ENCODE data around the gene KCNQ1.

DNA sequence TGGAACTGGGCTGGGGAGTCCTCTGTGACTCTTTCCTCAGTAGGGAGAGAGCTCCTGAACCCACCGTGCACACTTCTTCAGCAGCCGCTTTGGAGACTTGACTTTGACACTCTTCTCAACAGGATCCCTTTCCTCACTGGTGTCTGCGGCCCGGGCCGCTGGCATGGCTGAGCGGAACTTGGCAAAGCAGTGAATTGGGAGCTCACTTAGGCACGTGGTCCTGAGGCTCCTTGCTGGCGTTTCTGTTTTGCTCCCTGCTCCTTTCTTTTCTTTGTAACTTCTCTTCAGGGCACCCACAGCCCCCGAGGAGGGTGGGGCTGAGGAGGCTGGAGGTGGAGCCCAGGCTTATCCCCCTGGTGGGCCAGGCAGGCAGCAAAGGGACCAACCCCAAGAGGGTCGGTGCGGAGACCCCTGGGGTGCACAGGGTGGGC lies 263.4 kb downstream of the KCNQ1 start:
- TF ChIP-seq EP300 (IDR thresholded peaks at IDR 0.05) (no peak), POLR2A (IDR thresholded peaks at IDR 0.05) (no peak), POLR2AphosphoS5 (IDR thresholded peaks at IDR 0.05) (no peak)
- TF ChIP-seq, protein P1, sequence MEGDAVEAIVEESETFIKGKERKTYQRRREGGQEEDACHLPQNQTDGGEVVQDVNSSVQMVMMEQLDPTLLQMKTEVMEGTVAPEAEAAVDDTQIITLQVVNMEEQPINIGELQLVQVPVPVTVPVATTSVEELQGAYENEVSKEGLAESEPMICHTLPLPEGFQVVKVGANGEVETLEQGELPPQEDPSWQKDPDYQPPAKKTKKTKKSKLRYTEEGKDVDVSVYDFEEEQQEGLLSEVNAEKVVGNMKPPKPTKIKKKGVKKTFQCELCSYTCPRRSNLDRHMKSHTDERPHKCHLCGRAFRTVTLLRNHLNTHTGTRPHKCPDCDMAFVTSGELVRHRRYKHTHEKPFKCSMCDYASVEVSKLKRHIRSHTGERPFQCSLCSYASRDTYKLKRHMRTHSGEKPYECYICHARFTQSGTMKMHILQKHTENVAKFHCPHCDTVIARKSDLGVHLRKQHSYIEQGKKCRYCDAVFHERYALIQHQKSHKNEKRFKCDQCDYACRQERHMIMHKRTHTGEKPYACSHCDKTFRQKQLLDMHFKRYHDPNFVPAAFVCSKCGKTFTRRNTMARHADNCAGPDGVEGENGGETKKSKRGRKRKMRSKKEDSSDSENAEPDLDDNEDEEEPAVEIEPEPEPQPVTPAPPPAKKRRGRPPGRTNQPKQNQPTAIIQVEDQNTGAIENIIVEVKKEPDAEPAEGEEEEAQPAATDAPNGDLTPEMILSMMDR (IDR thresholded peaks at IDR 0.05), result no peak

Measured in upper lobe of left lung (tissue), 4 donors.